ENCODE results near the gene DUSP22. TPM values are rescaled to one million over a fixed set of nuclear protein-coding genes. Genes with fewer than 3 reads are reported as not detected.

Gene DUSP22
- total RNA-seq, 1 experiment from 2014 or later: 30.7 TPM

DNA sequence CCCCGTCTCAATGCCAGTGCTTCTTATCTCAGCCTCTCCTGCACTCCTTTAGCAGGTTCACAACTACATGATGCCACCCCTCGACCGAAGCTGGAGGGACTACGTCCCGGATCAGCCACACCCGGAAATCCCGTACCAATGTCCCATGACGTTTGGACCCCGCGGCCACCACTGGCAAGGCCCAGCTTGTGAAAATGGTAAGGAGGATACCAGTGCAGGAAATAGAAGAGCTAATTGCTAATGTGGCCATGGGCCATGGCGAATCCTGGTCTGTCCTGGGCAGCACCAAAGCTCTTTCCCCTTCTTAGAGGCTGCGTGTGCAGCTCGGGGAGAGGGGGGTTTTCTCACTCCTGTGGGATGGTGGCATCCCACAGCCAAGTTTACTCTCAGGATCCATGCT, 104.8 kb downstream of the DUSP22 start:
- H3K4me3 ChIP-seq (ENCODE audit: insufficient read depth, low read depth, low read length): no peak overlapping the region
- H3K36me3 ChIP-seq (replicated peaks; ENCODE audit: control insufficient read depth, insufficient read depth, low read length): no peaks in the 10 kb centered on the region
- H3K27me3 ChIP-seq (ENCODE audit: control insufficient read depth, insufficient read depth, low read length): peaks cover 33% of the 10 kb centered on the region
- DNase-seq: no peak

GRCh38 chr6:397604-398003, 105.3 kb downstream of the DUSP22 start:
- no peaks in the 10 kb centered on the region for H3K36me3 ChIP-seq (replicated peaks; ENCODE audit: control insufficient read depth, insufficient read depth, low read length)
- H3K27me3 ChIP-seq (ENCODE audit: control insufficient read depth, insufficient read depth, low read length): peaks cover 27% of the 10 kb centered on the region
- no peak overlapping the region for H3K4me3 ChIP-seq (ENCODE audit: insufficient read depth, low read depth, low read length)
- DNase-seq: no peak

DNA sequence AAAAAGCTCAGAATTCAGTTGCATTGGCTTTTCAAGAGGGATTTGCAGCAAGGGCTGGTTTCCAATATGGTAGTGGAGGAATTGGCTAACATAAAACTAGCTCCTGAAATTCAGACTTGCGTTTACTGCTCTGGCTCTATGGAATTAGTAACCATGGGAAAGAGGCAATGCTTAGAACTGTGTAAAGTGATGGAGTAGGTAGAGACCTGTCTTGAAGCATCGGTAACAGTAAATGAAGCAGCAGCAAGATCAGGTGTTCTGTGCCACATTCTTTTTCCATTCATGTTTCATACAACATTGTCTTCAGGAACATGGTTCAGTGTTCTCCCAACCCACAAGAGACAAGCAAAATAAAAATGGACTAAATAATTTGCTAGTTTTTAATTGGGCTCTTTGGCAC, 105.8 kb downstream of the DUSP22 start:
- no peak for DNase-seq
- Histone ChIP-seq H3K4me3 (ENCODE audit: insufficient read depth, low read depth, low read length) (no peak overlapping the region), H3K36me3 (replicated peaks; ENCODE audit: control insufficient read depth, insufficient read depth, low read length) (no peaks in the 10 kb centered on the region), H3K27me3 (ENCODE audit: control insufficient read depth, insufficient read depth, low read length) (peaks cover 23% of the 10 kb centered on the region)

DNA sequence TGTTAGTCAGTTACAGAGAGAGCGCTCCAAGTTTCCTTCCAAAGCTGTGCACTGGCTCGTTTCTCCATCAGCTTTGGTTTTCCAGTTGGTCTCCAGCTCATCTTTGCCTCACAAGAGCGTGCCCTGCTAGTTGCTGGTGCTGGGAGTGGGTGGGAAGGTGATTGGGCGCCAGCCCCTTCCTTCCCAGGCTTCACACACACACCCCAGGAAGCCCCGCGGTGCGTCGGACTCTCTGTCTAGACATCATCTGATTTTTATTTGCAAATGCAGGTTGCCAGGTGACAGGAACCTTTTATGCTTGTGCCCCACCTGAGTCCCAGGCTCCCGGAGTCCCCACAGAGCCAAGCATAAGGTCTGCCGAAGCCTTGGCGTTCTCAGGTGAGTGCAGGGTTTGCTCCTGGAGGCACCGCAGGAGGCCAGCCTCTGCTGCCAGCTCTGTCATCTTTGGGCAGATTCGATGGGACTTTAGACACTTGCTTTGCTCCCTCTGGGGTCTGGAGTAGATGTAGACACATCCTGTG, 106.3 kb downstream of the DUSP22 start:
- DNase-seq: no peak
- Histone ChIP-seq H3K36me3 (replicated peaks; ENCODE audit: control insufficient read depth, insufficient read depth, low read length) (no peaks in the 10 kb centered on the region), H3K4me3 (ENCODE audit: insufficient read depth, low read depth, low read length) (no peak overlapping the region), H3K27me3 (ENCODE audit: control insufficient read depth, insufficient read depth, low read length) (peaks cover 17% of the 10 kb centered on the region)

GRCh38 chr6:399785-400534, 107.7 kb downstream of the DUSP22 start:
- Histone ChIP-seq H3K4me3 (ENCODE audit: insufficient read depth, low read depth, low read length) (no peak overlapping the region), H3K27me3 (ENCODE audit: control insufficient read depth, insufficient read depth, low read length) (peaks cover 4% of the 10 kb centered on the region), H3K36me3 (replicated peaks; ENCODE audit: control insufficient read depth, insufficient read depth, low read length) (no peaks in the 10 kb centered on the region)
- no peak for DNase-seq

GRCh38 chr6:400815-401214, 108.5 kb downstream of the DUSP22 start:
- DNase-seq: no peak
- no peaks in the 10 kb centered on the region for H3K36me3 ChIP-seq (replicated peaks; ENCODE audit: control insufficient read depth, insufficient read depth, low read length)
- H3K4me3 ChIP-seq (ENCODE audit: insufficient read depth, low read depth, low read length): no peak overlapping the region
- H3K27me3 ChIP-seq (ENCODE audit: control insufficient read depth, insufficient read depth, low read length): no peaks in the 10 kb centered on the region

Other genes with a start within 250 kb of the DUSP22 start
- 1.1 and 4.8 TPM in 2 replicates for gene IRF4, start 99.3 kb downstream of the DUSP22 start, total RNA-seq (2014; rRNA removed; shearing (Covaris generic))